Caco-2 (cell line): ENCODE results near the gene XXYLT1. TPM values are rescaled to one million over a fixed set of nuclear protein-coding genes. Genes with fewer than 3 reads are reported as not detected.

Experiments used
- BruUV-seq: library from RNA; stranded (reverse); fragments of 400-500 nt; replicated peaks from 2 replicates; lab custom pipeline; 2021; lab: Mats Ljungman, UMichigan
- CTCF ChIA-PET: fragments of 300-600 bp; sonication (Branson Sonifier 250); formaldehyde crosslinking; loops from one replicate; lab custom pipeline; 2022; ENCODE audit warnings: antibody characterized with exemption; lab: Charles Lee
- POLR2A ChIA-PET: fragments of 300-600 bp; sonication (Branson Sonifier 250); formaldehyde crosslinking; loops from one replicate; lab custom pipeline; 2022; ENCODE audit warnings: antibody characterized with exemption; lab: Charles Lee
- DNase-seq, 2 experiments: peaks; one replicate each; pipeline versions ENCODE4 v3.0.0 to v3.0.0-alpha.2; 2020 to 2022
- H3K27me3 ChIP-seq: replicated peaks from 2 replicates; pipeline ENCODE4 v1.6.0; 2011; ENCODE audit warnings: low read length; ENCODE audit not compliant: control insufficient read depth, insufficient read depth
- H3K36me3 ChIP-seq: 2 replicates; pipeline ENCODE4 v1.5.1; 2011; ENCODE audit warnings: low read length; ENCODE audit not compliant: control insufficient read depth, insufficient read depth
- H3K4me1 ChIP-seq: fragments of 250-450 bp; sonication (Bioruptor Pico); 2 replicates; pipeline ENCODE4 v1.5.1; 2020; ENCODE audit warnings: mild to moderate bottlenecking
- H3K4me3 ChIP-seq: 2 replicates; pipeline ENCODE4 v1.5.1; 2011; ENCODE audit warnings: low read depth, mild to moderate bottlenecking, control low read depth, low read length
- H3K9me3 ChIP-seq: fragments of 250-450 bp; sonication (Bioruptor Pico); 2 replicates; pipeline ENCODE4 v1.5.1; 2020; ENCODE audit warnings: mild to moderate bottlenecking, moderate library complexity
- H3K27ac Mint-ChIP-seq: one replicate; pipeline ENCODE4 v1.8.0; 2022; ENCODE audit warnings: mixed read lengths; ENCODE audit not compliant: unreplicated experiment
- H3K27me3 Mint-ChIP-seq: one replicate; pipeline ENCODE4 v1.8.0; 2022; ENCODE audit warnings: mixed read lengths; ENCODE audit not compliant: insufficient read depth, unreplicated experiment
- H3K36me3 Mint-ChIP-seq: one replicate; pipeline ENCODE4 v1.8.0; 2022; ENCODE audit warnings: mild to moderate bottlenecking, mixed read lengths; ENCODE audit not compliant: insufficient read depth, unreplicated experiment
- H3K4me1 Mint-ChIP-seq: one replicate; pipeline ENCODE4 v1.8.0; 2022; ENCODE audit warnings: low read depth, mixed read lengths; ENCODE audit not compliant: unreplicated experiment
- H3K4me3 Mint-ChIP-seq: one replicate; pipeline ENCODE4 v1.8.0; 2022; ENCODE audit warnings: mild to moderate bottlenecking, moderate library complexity, mixed read lengths; ENCODE audit not compliant: unreplicated experiment
- H3K9me3 Mint-ChIP-seq: one replicate; pipeline ENCODE4 v1.8.0; 2022; ENCODE audit warnings: mixed read lengths; ENCODE audit not compliant: unreplicated experiment
- intact Hi-C: fragments of 100-400 bp; cut with micrococcal nuclease; formaldehyde crosslinking; loops from one replicate; pipeline ENCODE4 v1.10.0; 2022; ENCODE audit not compliant: unreplicated experiment
- total RNA-seq: library from RNA; stranded (reverse); gene quantifications from 2 replicates; pipeline ENCODE4 v1.2.3, GENCODE V29; 2022
- TF ChIP-seq, protein P1 (sequence below), 2 experiments: fragments of 200-600 bp in 1 of 2; IDR thresholded peaks; 1 replicate in 1 of 2; 2 replicates in 1 of 2; pipeline versions ENCODE4 v1.5.1 to v1.8.0; 2011 to 2022; ENCODE audit warnings: antibody characterized with exemption in 1 of 2, control low read depth in 1 of 2, inconsistent platforms in 1 of 2, low read depth in 1 of 2, low read length in 1 of 2, mild to moderate bottlenecking in 1 of 2, moderate library complexity in 1 of 2; ENCODE audit not compliant: insufficient read depth in 1 of 2, severe bottlenecking in 1 of 2, unreplicated experiment in 1 of 2

The XXYLT1 gene
- total RNA-seq, 1 experiment from 2014 or later, result 14.2 TPM

DNA sequence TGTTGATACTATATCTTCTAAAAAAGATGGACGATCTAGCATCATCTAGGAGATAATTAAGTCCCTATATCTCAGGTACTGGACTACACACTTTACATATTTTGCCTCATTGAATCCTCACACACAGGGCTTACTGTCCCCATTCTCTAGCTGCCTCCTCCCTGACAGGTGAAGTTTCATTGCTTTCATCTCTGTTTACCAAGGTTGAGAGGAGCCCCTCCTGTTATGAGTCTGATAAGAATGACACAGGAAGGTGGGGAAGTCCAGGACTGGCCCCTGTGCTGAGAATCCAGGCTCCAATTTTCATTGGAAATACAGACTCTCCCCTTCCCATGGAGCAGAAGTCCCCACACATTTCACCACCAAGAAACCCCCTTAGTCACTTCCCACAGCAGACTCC is 105.2 kb downstream of the XXYLT1 start:
- intact Hi-C loops, result no loop called here
- Mint-ChIP-seq H3K4me3 (no peak overlapping the region), H3K4me1 (peaks cover 26% of the 10 kb centered on the region), H3K27ac (peak overlapping the region; percentile 67), H3K9me3 (no peaks in the 10 kb centered on the region), H3K36me3 (no peaks in the 10 kb centered on the region), H3K27me3 (no peaks in the 10 kb centered on the region)
- BruUV-seq, result no TSS peak
- Histone ChIP-seq H3K27me3 (no peaks in the 10 kb centered on the region), H3K36me3 (no peaks in the 10 kb centered on the region), H3K9me3 (no peaks in the 10 kb centered on the region), H3K4me3 (no peak overlapping the region), H3K4me1 (peaks cover 22% of the 10 kb centered on the region)
- DNase-seq, result peak in 1 of 2 experiments; percentile 38
- POLR2A ChIA-PET, result no interaction called here
- CTCF ChIA-PET, result no interaction called here
- TF ChIP-seq, protein P1, sequence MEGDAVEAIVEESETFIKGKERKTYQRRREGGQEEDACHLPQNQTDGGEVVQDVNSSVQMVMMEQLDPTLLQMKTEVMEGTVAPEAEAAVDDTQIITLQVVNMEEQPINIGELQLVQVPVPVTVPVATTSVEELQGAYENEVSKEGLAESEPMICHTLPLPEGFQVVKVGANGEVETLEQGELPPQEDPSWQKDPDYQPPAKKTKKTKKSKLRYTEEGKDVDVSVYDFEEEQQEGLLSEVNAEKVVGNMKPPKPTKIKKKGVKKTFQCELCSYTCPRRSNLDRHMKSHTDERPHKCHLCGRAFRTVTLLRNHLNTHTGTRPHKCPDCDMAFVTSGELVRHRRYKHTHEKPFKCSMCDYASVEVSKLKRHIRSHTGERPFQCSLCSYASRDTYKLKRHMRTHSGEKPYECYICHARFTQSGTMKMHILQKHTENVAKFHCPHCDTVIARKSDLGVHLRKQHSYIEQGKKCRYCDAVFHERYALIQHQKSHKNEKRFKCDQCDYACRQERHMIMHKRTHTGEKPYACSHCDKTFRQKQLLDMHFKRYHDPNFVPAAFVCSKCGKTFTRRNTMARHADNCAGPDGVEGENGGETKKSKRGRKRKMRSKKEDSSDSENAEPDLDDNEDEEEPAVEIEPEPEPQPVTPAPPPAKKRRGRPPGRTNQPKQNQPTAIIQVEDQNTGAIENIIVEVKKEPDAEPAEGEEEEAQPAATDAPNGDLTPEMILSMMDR (IDR thresholded peaks at IDR 0.05; ENCODE audit: insufficient read depth in 1 of 2, low read depth in 1 of 2, low read length in 1 of 2, severe bottlenecking in 1 of 2, unreplicated experiment in 1 of 2), result no peak

DNA sequence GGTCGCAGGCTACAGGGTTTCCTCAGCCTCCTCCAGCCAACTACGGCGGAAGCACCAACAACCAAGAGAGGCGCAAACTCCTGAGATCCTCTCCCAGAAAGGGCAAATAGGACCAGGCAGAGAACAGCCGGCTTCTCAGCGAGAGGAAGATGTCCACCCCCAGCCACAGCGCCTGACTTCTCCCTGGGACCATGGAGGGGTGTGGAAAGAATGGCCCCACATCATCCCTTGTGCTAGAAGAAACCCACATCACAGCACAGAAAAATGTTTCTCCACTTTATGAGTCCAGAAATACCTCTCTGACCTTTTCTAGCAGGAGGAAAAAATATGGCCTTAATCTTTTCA is 105.7 kb downstream of the XXYLT1 start:
- H3K4me1 ChIP-seq, result peaks cover 27% of the 10 kb centered on the region
- BruUV-seq, result no TSS peak
- intact Hi-C loops, result no loop called here
- no peaks in the 10 kb centered on the region for H3K27me3 ChIP-seq
- Mint-ChIP-seq H3K27me3 (no peaks in the 10 kb centered on the region), H3K36me3 (no peaks in the 10 kb centered on the region), H3K9me3 (no peaks in the 10 kb centered on the region), H3K27ac (peak overlapping the region; percentile 67), H3K4me3 (no peak overlapping the region), H3K4me1 (peaks cover 31% of the 10 kb centered on the region)
- H3K9me3 ChIP-seq, result no peaks in the 10 kb centered on the region
- CTCF ChIA-PET, result no interaction called here
- no peaks in the 10 kb centered on the region for H3K36me3 ChIP-seq
- no peak for DNase-seq
- no peak overlapping the region for H3K4me3 ChIP-seq
- TF ChIP-seq, protein P1 (IDR thresholded peaks at IDR 0.05; ENCODE audit: insufficient read depth in 1 of 2, low read depth in 1 of 2, low read length in 1 of 2, severe bottlenecking in 1 of 2, unreplicated experiment in 1 of 2), result no peak
- POLR2A ChIA-PET, result no interaction called here

DNA sequence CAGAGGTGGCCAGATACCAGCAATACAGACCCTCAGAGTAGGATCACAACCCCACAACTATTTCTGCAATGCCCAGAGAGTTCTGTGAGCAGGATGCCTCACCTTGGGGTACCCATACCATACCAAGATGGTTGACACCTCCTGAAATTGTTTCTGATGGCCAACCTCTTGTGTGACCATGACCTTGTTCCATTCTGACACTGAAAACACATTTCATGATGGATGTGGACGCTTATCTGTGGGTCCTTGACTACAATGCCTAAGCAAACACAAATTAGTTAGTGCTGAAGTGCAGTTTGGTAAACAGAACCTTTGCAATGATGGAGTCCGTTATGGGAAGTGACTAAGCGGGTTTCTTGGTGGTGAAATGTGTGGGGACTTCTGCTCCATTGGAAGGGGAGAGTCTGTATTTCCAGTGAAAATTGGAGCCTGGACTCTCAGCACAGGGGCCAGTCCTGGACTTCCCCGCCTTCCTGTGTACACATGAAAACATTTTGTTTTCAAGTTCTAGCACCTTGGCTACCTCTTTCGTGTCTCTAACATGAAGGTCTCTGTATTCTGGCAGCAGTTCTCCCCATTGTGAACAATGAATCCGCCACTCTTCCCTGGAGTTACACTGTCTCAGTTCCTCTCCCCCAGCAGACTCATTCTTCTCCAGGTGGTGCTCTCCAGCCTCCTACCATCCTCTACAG is 106.2 kb downstream of the XXYLT1 start:
- no peaks in the 10 kb centered on the region for H3K27me3 ChIP-seq
- H3K27ac Mint-ChIP-seq, result peak overlapping the region; percentile 67
- no peaks in the 10 kb centered on the region for H3K27me3 Mint-ChIP-seq
- TF ChIP-seq, protein P1 (IDR thresholded peaks at IDR 0.05; ENCODE audit: insufficient read depth in 1 of 2, low read depth in 1 of 2, low read length in 1 of 2, severe bottlenecking in 1 of 2, unreplicated experiment in 1 of 2), result no peak
- no peaks in the 10 kb centered on the region for H3K36me3 Mint-ChIP-seq
- DNase-seq, result no peak
- no TSS peak for BruUV-seq
- no peak overlapping the region for H3K4me3 ChIP-seq
- ChIA-PET CTCF (no interaction called here), POLR2A (no interaction called here)
- H3K9me3 Mint-ChIP-seq, result no peaks in the 10 kb centered on the region
- H3K36me3 ChIP-seq, result no peaks in the 10 kb centered on the region
- no peak overlapping the region for H3K4me3 Mint-ChIP-seq
- H3K4me1 ChIP-seq, result peaks cover 33% of the 10 kb centered on the region
- H3K4me1 Mint-ChIP-seq, result peaks cover 37% of the 10 kb centered on the region
- H3K9me3 ChIP-seq, result no peaks in the 10 kb centered on the region
- intact Hi-C loops, result no loop called here
